GM19452 (cell line): ENCODE results near the gene BCL2L11.

Source experiments
- ATAC-seq: cut with Tn5 transposase; IDR thresholded peaks from one replicate; pipeline ENCODE4 v1.9.1; 2021; ENCODE audit not compliant: unreplicated experiment

BCL2L11 gene

DNA sequence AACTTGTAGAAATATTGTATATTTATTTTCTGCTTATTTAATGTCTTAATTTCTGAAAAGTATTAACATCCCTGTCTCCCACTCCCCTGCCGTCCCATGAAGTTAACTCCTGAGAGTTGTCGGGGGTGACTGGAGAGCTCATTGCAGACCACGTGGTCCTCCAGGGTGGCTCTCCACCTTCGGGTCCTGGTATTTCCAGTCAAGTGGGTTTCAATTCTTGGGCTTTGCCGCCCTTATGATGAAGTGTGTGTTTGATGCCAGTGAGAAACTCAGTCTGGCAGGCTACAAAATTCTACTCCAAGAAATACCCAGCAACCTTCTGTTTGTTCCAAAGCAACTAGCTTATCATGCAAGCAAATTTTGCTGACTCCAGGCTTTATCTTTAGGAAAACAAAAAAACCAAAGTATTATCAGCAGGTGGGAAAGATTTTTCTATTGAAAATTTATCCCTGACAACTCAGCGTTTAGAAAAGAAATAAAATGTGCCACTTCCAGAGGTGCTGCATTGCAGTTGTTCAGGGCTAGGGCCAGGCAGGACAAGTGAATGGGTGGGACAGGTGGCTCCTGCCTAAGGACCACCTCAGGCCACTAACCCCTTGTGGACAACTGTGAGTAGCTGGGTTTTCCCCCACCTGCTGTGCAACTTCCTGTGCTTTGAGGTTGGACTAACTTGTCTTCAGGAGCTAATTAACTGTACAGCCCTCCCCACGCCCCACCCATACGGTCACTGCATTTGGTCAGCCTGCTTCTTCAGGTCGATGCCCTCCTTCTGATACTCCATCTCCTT is 46.6 kb downstream of the BCL2L11 start:
- ATAC-seq, result no peak

DNA sequence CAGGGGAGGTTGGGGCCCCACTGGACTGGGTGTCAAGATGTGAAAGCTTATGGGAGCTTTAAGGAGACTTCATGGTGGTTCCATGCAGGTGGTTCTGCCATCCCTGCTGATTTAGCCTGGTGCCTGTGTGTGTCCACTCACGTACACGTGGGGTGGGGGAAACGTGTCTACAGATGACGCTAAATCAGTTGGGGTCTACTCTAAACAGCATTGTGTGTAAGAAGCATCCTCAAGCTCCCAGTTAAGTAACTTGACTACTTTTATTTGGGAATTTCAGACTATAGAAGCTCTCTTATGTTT is 47.1 kb downstream of the BCL2L11 start:
- ATAC-seq, result no peak

DNA sequence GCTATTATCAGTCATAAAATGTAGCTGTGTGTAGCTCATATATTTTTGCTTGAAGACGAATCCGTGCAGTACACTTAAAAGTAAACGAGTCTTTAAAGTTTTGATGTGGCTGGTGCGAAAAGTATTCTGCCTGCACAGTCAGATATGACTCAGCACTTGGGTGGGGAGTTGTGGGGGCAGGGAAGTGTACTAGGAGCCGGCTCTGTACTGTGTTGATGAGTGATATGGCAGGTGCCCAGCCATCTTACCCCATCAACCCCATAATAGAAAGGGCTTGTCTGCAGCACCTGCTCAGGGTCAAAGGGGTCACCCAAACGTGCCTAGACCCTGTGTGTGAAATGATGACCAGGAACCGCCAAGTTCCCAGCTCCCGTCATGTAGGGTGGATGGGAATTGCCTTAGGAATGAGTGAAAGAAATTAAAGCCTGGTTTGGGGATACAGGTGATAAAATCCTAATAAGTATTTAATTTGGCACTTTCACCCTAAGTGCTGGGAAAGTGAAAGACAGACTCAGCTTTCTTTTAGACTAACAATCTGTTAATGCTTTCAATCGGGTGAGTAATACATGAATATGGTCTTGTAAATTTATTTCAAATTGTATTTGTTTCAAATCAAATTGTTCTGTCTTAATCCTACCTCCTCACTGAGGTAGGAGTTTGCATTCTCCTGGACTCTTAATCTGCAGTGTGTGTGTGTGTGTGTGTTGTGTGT is 48.0 kb downstream of the BCL2L11 start:
- ATAC-seq, result no peak

DNA sequence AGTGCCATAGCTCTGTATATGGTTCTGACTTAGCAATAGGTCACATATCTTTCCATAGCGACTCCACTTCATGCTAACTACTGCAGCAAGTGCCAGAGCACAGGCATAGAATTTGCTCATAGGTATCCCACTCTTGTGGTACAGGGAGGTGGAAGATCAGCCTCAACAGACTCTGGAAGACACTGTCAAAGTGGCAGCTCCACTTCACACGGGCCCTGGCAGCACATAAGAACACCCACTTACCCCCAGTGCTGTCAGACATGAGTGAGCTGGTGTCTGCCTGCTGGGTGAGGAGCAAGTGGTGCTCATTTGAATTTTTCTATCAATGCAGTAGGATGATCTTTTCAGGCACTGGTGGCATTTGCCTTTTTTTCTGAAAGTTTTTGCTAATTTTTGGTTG is 48.6 kb downstream of the BCL2L11 start:
- ATAC-seq, result no peak

DNA sequence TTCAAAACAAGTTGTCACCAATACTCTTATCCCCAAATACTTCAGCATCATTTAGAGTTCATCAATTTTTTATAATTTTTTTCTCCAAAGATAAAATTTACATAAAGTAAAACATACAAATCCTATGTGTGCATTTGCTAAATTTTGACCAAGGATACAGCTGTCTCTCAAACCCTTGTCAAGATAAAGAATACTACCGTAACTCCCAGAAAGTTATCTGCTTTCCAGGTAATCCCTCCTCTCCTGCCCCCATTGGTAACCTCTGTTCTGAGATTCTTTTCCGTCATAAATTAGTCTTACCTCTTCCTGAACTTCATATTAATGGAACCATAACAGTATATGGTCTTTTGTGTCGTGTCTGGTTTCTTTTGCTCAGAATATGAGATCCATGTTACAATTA is 49.2 kb downstream of the BCL2L11 start:
- no peak for ATAC-seq

DNA sequence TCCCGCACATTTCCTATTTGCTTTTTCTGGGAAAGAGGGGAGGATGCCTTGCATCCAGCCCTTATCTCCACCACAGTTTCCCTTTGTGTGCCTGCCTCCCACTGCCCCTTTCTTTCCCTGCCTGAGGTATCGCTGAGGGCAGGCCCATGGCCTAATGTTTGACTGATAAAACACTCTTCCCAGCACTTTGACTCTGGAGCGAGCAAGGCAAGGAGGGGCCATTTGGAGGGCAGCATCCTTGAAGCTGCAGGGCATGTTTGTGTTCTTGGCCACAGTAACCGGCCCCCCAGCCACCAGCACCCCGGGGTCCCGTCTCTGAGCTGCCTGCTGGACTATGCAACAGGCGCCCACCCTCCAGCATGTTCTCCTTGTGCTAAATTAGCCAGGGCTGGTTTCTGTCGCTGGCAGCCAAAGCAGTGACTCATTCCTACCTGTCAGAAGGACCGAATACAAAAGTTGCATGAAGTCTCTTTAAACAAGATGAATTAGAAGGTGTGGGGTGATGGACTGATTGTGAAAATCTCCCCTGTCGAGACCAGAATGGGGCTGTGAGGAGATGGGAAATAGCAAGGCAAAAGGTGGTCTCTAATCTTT is 50.7 kb downstream of the BCL2L11 start:
- no peak for ATAC-seq

DNA sequence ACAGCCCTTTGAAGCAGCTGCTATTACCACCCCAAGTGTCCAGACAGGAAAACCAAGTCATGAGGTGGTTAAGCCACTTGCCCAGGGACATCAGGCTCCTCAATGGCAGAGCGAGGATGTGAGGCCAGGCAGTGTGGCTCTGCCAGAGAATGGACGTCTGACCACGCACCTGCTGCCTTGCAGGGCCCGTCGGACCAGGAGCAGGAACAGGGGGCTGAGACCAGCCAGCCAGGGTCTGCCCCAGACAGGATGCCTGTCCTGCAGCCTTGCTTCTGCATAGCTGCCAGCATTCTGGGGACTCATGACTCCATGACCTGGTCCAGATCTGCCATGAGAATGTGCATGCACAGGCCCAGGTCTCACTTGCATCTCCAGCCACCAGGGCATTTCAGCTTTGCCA is 52.0 kb downstream of the BCL2L11 start:
- ATAC-seq, result no peak

DNA sequence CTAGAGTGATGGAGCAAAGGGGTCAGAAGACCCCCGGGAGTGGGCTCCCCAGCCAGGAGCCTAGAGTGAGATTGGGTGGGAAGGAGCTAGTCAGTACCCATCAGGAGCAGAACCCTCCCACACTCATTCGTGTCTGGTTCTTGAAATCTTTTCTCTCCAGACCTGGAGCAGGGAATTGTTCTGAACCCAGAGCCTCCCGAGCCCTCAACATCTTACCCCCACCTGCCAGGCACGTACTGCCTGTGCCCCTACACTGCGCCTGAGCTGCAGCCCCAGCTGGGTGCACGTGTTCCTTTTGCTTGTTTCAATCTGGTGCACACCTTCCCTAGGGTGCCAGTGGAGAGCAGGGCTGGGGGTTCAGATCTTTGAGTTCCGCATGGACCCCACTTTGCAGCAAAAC is 52.6 kb downstream of the BCL2L11 start:
- no peak for ATAC-seq

DNA sequence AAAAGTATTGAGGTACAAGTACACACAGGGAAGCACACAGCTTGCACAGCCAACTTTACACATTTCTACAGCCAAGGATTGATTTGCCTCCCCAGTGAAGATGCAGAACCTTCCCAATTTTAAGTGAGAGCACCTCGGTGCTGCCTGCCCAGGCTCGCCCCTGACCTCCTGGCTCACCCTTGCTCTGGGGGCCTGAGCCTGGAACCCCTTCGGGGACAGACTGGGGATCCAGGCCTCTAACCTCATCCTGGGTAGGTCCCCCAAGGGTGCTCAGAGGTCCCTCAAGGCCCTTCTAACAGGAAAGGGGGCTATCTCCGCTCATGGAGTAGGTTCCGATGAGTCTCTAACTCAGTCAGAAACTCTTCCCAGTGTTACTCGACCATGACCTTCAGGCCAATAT is 53.1 kb downstream of the BCL2L11 start:
- no peak for ATAC-seq

DNA sequence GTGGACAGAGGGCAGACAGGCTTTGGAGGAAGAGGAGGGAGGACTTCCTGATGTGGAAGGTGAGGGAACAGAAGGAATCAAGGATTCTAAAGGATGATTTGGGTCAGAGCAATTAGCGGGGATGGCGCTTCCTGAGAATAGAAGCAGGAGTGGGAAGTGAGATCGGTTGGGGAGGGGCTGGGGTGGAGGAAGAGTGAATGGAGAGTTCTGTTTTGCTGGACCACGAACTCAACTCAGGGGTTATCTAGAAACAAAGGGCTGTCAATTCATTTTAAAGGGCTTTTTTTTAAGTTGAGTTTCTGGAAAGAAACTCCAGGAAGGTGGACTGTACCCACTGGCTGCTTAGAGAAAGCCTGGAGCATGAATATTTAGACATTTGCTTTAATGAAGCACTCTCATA is 54.9 kb downstream of the BCL2L11 start:
- ATAC-seq, result no peak

DNA sequence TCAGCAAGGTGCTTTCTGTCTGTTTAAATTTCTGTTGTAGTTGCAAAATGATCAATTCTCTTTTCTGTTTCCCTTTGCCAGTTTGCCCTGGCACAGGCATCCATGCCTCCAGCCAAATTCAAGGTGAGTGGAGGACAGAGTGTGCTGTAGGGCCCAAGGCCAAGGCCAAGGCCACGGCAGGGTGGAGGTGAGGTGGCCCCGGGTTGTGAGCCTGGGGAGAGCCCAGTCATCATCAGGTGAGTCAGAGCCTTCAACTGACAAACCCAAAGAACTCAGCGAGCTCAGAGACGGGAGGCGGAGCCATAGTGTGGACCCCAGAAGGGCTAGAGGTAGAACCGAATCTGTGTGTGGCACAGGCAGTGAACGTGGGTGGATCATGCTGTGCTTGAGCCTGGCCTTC is 55.7 kb downstream of the BCL2L11 start:
- no peak for ATAC-seq

DNA sequence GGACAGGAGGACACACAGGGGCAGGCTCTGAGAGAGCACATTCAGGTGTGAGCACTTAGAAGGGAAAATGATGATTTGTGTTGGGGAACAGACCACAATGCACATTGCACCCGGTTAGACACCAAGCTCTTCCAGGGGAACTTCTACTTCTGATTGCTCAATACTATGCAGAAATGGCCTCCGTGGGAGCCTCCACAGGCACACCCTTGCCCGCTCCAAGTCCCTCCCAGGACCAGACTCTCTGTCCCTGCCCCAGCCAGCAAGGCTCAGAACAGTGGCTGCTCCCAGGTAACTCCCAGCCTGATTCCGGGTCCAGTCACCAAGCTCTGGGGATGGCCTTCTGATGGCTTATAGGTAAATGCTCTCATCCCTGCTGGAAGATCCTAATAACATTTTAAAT is 56.2 kb downstream of the BCL2L11 start:
- ATAC-seq, result no peak

DNA sequence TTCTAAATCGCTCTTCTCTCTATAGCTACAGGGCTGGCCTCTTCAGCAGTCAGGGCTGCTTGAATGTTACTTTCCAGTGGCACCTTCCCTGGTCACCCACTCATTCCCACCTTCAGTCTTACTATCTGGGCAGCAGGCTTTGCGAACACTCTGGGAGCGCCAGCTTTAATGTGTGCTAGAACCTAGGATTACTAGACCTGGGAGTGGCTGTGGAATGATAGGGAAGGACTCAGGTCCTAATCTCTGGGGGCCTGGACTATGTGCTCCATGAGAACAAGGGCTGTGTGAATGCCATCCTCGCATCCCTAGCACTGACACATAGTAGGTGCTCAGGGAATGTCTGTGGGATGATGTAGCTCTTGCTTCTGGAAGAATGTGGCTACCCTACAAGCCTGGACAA is 57.6 kb downstream of the BCL2L11 start:
- ATAC-seq, result no peak

DNA sequence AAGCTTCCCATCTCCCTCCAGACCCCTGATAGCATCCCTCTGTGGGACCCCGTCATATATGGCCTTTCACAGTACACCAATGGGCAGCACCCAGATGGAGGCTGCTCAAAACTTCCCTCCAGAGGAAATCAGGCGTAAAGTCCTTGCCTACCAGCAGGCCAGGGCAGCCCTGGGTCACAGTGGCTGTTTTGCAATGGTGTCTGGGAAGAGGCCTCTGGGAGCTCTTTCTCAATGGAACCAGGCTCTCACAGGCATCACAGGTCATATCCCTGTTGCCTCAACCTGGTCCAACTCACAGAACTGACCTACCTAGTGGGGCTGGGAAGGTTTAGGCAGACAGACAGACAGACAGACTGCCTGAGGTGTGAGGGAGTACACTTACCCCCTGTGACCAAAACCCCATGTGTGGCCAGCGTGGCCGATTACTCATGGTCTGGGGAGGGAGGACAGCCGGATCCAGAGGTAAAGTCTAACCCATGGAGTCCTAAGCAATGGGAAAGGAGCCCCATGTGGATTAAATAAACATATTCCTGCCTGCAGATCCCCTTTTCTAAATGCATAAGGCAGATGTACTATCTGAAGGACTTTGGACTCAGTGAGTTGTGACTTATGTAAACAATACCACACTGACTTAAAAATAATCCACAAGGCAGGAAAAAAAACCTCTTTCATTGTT is 58.2 kb downstream of the BCL2L11 start:
- no peak for ATAC-seq

DNA sequence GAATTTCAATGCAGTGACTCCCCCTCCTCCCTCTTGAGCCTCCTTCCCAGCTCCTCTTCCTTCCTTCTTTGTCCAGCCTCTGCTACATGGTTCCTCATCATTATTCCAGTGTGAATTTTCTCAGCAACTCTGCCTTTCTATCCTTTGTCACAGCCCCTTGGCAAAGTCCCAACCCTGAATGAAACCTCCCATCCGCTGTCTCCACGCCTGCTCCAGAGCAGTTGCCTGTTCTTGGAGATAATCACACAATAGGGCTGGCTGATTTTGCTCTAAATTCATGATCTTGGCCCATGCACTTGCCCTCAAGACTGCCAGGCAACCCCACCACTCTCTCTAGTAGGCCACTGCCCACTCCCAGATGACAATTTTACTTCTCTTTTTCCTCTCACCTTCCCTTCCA is 61.4 kb downstream of the BCL2L11 start:
- ATAC-seq, result no peak

DNA sequence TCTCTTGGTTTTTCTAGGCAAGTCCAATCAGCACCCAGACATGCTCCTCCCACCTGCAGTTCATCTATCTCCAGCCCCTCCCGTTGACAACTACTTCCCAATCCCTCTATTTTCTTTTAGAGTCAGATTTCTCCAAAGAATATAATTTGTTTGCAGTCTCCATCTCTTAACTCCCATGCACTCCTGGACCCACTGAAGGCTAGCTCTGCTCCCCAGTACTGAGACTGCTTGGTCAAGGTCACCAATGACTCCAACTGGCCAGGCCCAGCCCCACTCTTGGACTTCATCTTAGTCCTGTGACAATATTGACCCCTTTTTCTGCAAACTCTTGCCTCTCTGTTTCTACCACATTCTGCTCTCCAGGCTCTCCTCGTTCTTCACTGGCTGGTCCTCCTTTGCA is 62.0 kb downstream of the BCL2L11 start:
- no peak for ATAC-seq

DNA sequence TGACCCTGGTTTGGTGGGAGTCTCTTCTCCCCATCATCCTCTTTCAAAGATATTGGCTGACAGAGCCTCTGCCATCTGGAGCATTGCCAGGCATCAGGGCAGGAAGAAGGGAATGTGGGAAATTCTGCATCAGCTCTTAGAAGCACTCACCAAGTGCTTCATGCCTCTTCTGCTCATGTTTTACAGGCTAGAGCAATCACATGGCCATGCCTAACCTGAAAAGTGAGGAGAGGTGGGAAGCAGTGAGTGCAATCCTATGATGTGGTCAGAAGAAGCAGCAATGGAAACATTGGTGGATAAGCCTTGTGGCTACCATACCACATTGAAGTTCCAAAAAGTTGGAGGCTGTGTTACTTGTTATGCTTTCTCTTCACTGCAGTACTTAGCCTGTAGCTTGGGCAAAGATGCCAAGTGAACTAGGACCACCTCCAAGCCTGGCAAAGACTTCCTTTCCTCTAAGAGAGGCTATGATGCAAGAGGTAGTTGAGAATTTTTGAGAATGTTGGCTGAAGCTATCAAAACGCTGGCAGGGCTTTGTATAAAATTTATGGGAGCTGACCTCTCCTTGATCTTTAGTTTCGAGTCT is 64.1 kb downstream of the BCL2L11 start:
- ATAC-seq, result no peak

DNA sequence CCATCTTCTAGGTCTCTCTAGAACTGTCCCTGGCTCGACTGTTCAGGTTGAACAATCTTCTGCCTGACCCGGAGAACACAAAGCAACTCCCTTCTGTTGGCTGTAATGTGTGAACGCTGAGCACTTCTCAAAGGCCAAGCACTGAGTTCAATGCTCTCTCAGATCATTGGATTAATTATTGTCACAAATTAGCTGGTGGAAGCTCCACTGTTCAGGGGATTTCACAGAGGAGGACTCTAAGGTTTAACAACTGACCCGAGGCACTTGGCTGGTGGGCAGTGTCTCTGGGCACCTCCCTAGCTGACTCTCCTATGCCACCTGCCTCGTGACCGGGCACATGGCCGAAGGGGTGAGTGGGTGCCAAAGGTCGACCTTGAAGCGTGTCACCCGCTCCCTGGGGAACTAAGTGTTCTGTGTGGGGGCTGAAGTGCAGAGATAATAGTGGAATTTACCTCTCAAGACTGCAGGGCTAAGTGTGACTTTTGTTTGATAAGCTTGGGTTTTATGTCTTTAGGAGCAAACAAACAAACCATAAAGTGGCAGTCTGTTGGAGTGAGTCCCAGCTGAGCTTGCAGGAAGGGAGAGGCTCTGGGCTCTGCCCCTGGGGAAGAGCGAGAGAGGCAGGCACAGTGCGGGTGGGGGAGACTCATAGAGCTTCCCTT is 64.8 kb downstream of the BCL2L11 start:
- ATAC-seq, result no peak

DNA sequence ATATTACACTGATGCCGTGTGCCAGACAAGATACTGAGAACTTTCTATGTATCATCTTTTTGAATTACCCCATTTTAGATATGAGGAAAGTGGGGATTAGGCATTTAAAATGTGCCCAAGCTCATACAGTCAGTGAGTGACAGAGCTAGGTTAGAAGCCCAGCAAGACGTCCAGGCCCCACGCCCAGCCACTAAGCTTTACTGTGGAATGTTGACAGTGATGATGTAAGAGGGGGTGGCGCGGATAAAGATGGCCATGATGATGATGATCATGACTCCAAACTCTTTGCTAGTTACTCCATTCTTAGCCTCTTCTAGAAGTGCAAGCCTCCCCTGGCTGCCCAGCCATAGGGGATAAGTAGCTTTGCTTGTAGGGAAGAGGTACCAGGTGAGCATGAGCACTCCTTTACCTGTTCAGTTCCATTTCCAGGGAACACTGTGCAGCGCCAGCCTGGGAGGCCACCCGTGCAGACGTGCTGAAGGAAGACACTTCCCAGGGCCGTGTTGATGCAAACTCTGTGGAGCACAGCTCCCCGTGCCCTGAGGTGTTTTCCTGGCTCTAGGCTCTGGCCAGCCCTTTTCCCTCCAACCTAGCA is 65.5 kb downstream of the BCL2L11 start:
- ATAC-seq, result no peak

DNA sequence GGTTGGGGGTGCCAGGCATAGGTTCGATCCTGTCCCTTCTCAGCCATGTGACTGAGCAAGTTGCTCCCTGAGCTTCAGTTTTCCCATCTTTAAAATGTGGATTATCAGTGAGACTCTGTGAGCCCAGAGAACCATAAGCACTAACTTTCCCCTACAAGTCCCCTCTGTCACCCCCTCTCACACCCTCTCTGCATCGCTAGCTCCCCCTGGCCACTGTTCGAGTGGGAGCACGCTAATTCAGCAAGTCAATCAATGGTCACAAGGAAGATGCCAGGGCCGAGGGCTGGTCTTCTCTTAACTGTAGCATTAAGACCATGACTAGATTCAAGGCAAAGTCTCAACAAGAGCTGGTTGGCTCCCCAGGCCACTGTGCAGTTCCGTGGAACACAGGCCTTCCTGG is 66.2 kb downstream of the BCL2L11 start:
- ATAC-seq, result no peak

DNA sequence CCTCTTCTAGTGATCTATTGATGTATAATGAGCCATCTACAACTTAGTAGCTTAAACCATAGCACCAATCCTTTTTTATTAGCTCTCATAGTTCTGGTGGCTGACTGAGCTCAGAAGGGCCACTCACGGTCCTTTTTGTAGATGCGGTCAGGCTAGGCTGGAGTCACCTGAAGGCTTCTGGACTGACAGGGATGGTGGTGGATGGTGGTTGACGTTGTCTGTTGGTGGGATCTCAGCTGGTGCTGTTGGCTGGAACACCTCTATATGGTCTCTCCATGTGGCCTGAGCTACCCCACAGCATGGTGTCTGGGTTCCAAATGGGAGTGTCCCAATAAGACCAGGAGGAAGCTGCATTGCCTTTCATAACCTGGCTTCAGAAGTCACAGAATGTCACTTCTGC is 68.0 kb downstream of the BCL2L11 start:
- ATAC-seq, result no peak
